SK-N-SH treated with all-trans-retinoic acid at 6 μM for 48 hours (cell line): ENCODE data around the gene SNRPB2.

Experiments
- ATAC-seq: fragments of 200-7000 bp; cut with Tn5 transposase; 3 replicates; pipeline ENCODE4 v1.9.1; 2020; ENCODE audit warnings: mild to moderate bottlenecking, moderate library complexity
- BACH2 ChIP-seq: fragments of 250-450 bp; sonication (Bioruptor Pico); IDR thresholded peaks from 2 replicates; pipeline ENCODE4 v1.9.0; 2021; ENCODE audit warnings: mild to moderate bottlenecking, borderline replicate concordance
- CREB5 ChIP-seq: fragments of 250-450 bp; sonication (Bioruptor Pico); IDR thresholded peaks from 2 replicates; pipeline ENCODE4 v1.5.1; 2020; ENCODE audit warnings: low read depth, mild to moderate bottlenecking, moderate library complexity
- CSDC2 ChIP-seq: fragments of 250-450 bp; sonication (Bioruptor Pico); IDR thresholded peaks from 2 replicates; pipeline ENCODE4 v1.5.0; 2020; ENCODE audit warnings: mild to moderate bottlenecking, moderate library complexity
- ESRRG ChIP-seq: fragments of 250-450 bp; sonication (Bioruptor Pico); IDR thresholded peaks from 2 replicates; pipeline ENCODE4 v1.6.1; 2021; ENCODE audit warnings: mild to moderate bottlenecking
- GLIS3 ChIP-seq: fragments of 250-450 bp; sonication (Bioruptor Pico); IDR thresholded peaks from 2 replicates; pipeline ENCODE4 v1.5.0; 2020; ENCODE audit warnings: mild to moderate bottlenecking, moderate library complexity
- ISL1 ChIP-seq: fragments of 250-450 bp; sonication (Bioruptor Pico); IDR thresholded peaks from 2 replicates; pipeline ENCODE4 v2.1.2; 2022; ENCODE audit warnings: mild to moderate bottlenecking, moderate library complexity
- OSR1 ChIP-seq: fragments of 250-450 bp; sonication (Bioruptor Pico); IDR thresholded peaks from 2 replicates; pipeline ENCODE4 v1.8.0; 2022; ENCODE audit warnings: moderate library complexity, mild to moderate bottlenecking, inconsistent platforms
- POU6F1 ChIP-seq: fragments of 250-450 bp; sonication (Bioruptor Pico); IDR thresholded peaks from 2 replicates; pipeline ENCODE4 v1.8.0; 2021; ENCODE audit warnings: low read depth, mild to moderate bottlenecking, moderate library complexity, borderline replicate concordance
- PPARA ChIP-seq: fragments of 250-450 bp; sonication (Bioruptor Pico); IDR thresholded peaks from 2 replicates; pipeline ENCODE4 v1.5.0; 2020; ENCODE audit warnings: mild to moderate bottlenecking, borderline replicate concordance
- RARB ChIP-seq: fragments of 250-450 bp; sonication (Bioruptor Pico); IDR thresholded peaks from 2 replicates; pipeline ENCODE4 v1.8.0; 2021; ENCODE audit warnings: mild to moderate bottlenecking, moderate library complexity
- SNAI2 ChIP-seq: fragments of 250-450 bp; sonication (Bioruptor Pico); IDR thresholded peaks from 2 replicates; pipeline ENCODE4 v1.5.0; 2020; ENCODE audit warnings: mild to moderate bottlenecking, moderate library complexity
- TCF4 ChIP-seq: fragments of 250-450 bp; sonication (Bioruptor Pico); IDR thresholded peaks from 2 replicates; pipeline ENCODE4 v1.8.0; 2021; ENCODE audit warnings: mild to moderate bottlenecking, moderate library complexity, borderline replicate concordance
- ZC3H10 ChIP-seq: fragments of 250-450 bp; sonication (Bioruptor Pico); IDR thresholded peaks from 2 replicates; pipeline ENCODE4 v1.5.1; 2021; ENCODE audit warnings: mild to moderate bottlenecking, moderate library complexity
- ZFP3 ChIP-seq: fragments of 250-450 bp; sonication (Bioruptor Pico); IDR thresholded peaks from 2 replicates; pipeline ENCODE4 v1.5.0; 2020; ENCODE audit warnings: mild to moderate bottlenecking, moderate library complexity
- ZNF565 ChIP-seq: fragments of 450-650 bp; formaldehyde crosslinking; conservative IDR thresholded peaks from 2 replicates; pipeline ENCODE4 v1.5.0; 2020; ENCODE audit warnings: low read depth, mild to moderate bottlenecking, moderate library complexity
- ZNF70 ChIP-seq: fragments of 450-650 bp; formaldehyde crosslinking; IDR thresholded peaks from 2 replicates; pipeline ENCODE4 v1.5.0; 2020; ENCODE audit warnings: mild to moderate bottlenecking, moderate library complexity
- ZNF8 ChIP-seq: fragments of 450-650 bp; formaldehyde crosslinking; IDR thresholded peaks from 2 replicates; pipeline ENCODE4 v1.5.0; 2020; ENCODE audit warnings: mild to moderate bottlenecking, moderate library complexity
- TF ChIP-seq, protein P1 (sequence below): fragments of 250-450 bp; sonication (Bioruptor Pico); IDR thresholded peaks from 2 replicates; pipeline ENCODE4 v1.8.0; 2020; ENCODE audit warnings: mild to moderate bottlenecking, moderate library complexity, borderline replicate concordance

SNRPB2 gene

GRCh38 chr20:16729565-16730460 is at the start of gene SNRPB2:
TSS of gene SNRPB2 (plus strand) at chr20:16730026. CDS start at chr20:16731703, 1,677 bp downstream.
- TF ChIP-seq TCF4 (CRISPR knock-in tag) (0 out of 2 replicates have a peak, but pooled peaks have one; percentile 14), ZNF70 (CRISPR knock-in tag) (0 out of 2 replicates have a peak, but pooled peaks have one; percentile 34), CREB5 (no peak), POU6F1 (CRISPR knock-in tag) (no peak), OSR1 (peak; percentile 81; the same call in 1 of the 2 replicates)
- ATAC-seq = peak; percentile 98

GRCh38 chr20:16684416-16684815 is 45.4 kb upstream of the SNRPB2 start:
- ATAC-seq = no peak

GRCh38 chr20:16689906-16690305 is 39.9 kb upstream of the SNRPB2 start:
- no peak for ATAC-seq
- TF ChIP-seq POU6F1 (CRISPR knock-in tag) (no peak), CREB5 (no peak), RARB (CRISPR knock-in tag) (no peak), SNAI2 (no peak), OSR1 (no peak), ZNF8 (CRISPR knock-in tag) (no peak), BACH2 (CRISPR knock-in tag) (no peak), TCF4 (CRISPR knock-in tag) (no peak)

More at GRCh38 chr20:16684416-16684815, 45.4 kb upstream of the SNRPB2 start:
- TF ChIP-seq ESRRG (CRISPR knock-in tag) (no peak), PPARA (CRISPR knock-in tag) (no peak), RARB (CRISPR knock-in tag) (no peak), ZNF8 (CRISPR knock-in tag) (no peak), ZC3H10 (CRISPR knock-in tag) (no peak), CREB5 (no peak), CSDC2 (no peak), ZNF565 (no peak), OSR1 (no peak), ZFP3 (CRISPR knock-in tag) (no peak), ZNF70 (CRISPR knock-in tag) (no peak), GLIS3 (CRISPR knock-in tag) (no peak), ISL1 (CRISPR knock-in tag) (no peak)
- TF ChIP-seq, protein P1, sequence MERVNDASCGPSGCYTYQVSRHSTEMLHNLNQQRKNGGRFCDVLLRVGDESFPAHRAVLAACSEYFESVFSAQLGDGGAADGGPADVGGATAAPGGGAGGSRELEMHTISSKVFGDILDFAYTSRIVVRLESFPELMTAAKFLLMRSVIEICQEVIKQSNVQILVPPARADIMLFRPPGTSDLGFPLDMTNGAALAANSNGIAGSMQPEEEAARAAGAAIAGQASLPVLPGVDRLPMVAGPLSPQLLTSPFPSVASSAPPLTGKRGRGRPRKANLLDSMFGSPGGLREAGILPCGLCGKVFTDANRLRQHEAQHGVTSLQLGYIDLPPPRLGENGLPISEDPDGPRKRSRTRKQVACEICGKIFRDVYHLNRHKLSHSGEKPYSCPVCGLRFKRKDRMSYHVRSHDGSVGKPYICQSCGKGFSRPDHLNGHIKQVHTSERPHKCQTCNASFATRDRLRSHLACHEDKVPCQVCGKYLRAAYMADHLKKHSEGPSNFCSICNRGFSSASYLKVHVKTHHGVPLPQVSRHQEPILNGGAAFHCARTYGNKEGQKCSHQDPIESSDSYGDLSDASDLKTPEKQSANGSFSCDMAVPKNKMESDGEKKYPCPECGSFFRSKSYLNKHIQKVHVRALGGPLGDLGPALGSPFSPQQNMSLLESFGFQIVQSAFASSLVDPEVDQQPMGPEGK (CRISPR knock-in tag) = no peak
- TF ChIP-seq, all 23 proteins: peak for 0
